GM10266 (cell line): Measurements from ENCODE around the gene LOXHD1.

ENCODE experiments used
- DNase-seq: peaks from one replicate; pipeline ENCODE4 v3.0.0; 2012; ENCODE audit errors: extremely low spot score
- CTCF ChIP-seq: IDR thresholded peaks from 2 replicates; pipeline ENCODE4 v1.5.1; 2012; ENCODE audit warnings: mild to moderate bottlenecking, low read depth; ENCODE audit not compliant: control insufficient read depth, insufficient read depth; ENCODE audit errors: missing control alignments

Gene LOXHD1

GRCh38 chr18:46591783-46592391 is 65.1 kb downstream of the LOXHD1 start:
- no peak for TF ChIP-seq CTCF
- DNase-seq: no peak

GRCh38 chr18:46590103-46590502 is 66.9 kb downstream of the LOXHD1 start:
- TF ChIP-seq CTCF: no peak
- no peak for DNase-seq

GRCh38 chr18:46588971-46589660 is 67.9 kb downstream of the LOXHD1 start:
- no peak for DNase-seq
- TF ChIP-seq CTCF: no peak

GRCh38 chr18:46587600-46587999 is 69.4 kb downstream of the LOXHD1 start:
- no peak for DNase-seq
- no peak for TF ChIP-seq CTCF

- DNase-seq: no peak
- no peak for TF ChIP-seq CTCF
Measured at GRCh38 chr18:46583711-46584110, 73.3 kb downstream of the LOXHD1 start.

GRCh38 chr18:46581648-46582047 is 75.4 kb downstream of the LOXHD1 start:
- TF ChIP-seq CTCF: no peak
- DNase-seq: no peak

- no peak for TF ChIP-seq CTCF
- no peak for DNase-seq
Measured at GRCh38 chr18:46578987-46579386, 78.0 kb downstream of the LOXHD1 start.
